DND-41 (cell line): ENCODE measurements around the gene OSBPL8.
A peak's percentile ranks its signal among the peaks of the same experiment; 100 is the strongest.
"Not testable (repeated sequence)": the region's sequence is repeated elsewhere in the genome, so short reads cannot be mapped to it uniquely, and the experiment has no call there.

Experiments used
- ATAC-seq: fragments of 200-7000 bp; cut with Tn5 transposase; 3 replicates; pipeline ENCODE4 v1.9.1; 2021; ENCODE audit warnings: low read depth; ENCODE audit not compliant: insufficient read depth
- DNase-seq: peaks from one replicate; pipeline ENCODE4 v3.0.0-alpha.2; 2020
- H2AFZ ChIP-seq: 2 replicates; pipeline ENCODE4 v1.6.0; 2012; ENCODE audit warnings: low read depth, low read length
- H3K27ac ChIP-seq: 2 replicates; pipeline ENCODE4 v1.5.1; 2012; ENCODE audit warnings: low read length, inconsistent platforms
- H3K27me3 ChIP-seq: fragments of 200-600 bp; sonication (generic); 2 replicates; pipeline ENCODE4 v1.6.0; 2012; ENCODE audit warnings: low read length, mild to moderate bottlenecking, inconsistent platforms; ENCODE audit not compliant: insufficient read depth, poor library complexity
- H3K36me3 ChIP-seq: 2 replicates; pipeline ENCODE4 v1.5.1; 2012; ENCODE audit warnings: low read length, inconsistent platforms; ENCODE audit not compliant: insufficient read depth
- H3K4me1 ChIP-seq: 2 replicates; pipeline ENCODE4 v1.5.1; 2012; ENCODE audit warnings: mild to moderate bottlenecking, low read length; ENCODE audit not compliant: insufficient read depth
- H3K4me2 ChIP-seq: 2 replicates; pipeline ENCODE4 v1.6.0; 2012; ENCODE audit warnings: mild to moderate bottlenecking, moderate library complexity, low read length, inconsistent platforms; ENCODE audit not compliant: insufficient read depth
- H3K4me3 ChIP-seq, 2 experiments: fragments of 200-600 bp in 1 of 2; shearing (Covaris generic) in 1 of 2; 2 replicates each; pipeline ENCODE4 v1.5.1; 2012 to 2016; ENCODE audit warnings: inconsistent platforms in 2 of 2, low read length in 2 of 2, mild to moderate bottlenecking in 2 of 2, low read depth in 1 of 2, moderate library complexity in 1 of 2
- H3K79me2 ChIP-seq: 2 replicates; pipeline ENCODE4 v1.6.0; 2012; ENCODE audit warnings: low read length, inconsistent platforms; ENCODE audit not compliant: insufficient read depth
- H3K9ac ChIP-seq: 2 replicates; pipeline ENCODE4 v1.6.0; 2012; ENCODE audit warnings: low read depth, mild to moderate bottlenecking, inconsistent platforms, low read length, moderate library complexity
- H3K9me3 ChIP-seq: 2 replicates; pipeline ENCODE4 v1.5.1; 2012; ENCODE audit warnings: low read length, moderate library complexity, mild to moderate bottlenecking, inconsistent platforms; ENCODE audit not compliant: insufficient read depth, severe bottlenecking
- H4K20me1 ChIP-seq: 2 replicates; pipeline ENCODE4 v1.6.0; 2012; ENCODE audit warnings: low read length; ENCODE audit not compliant: insufficient read depth
- CTCF ChIP-seq: IDR thresholded peaks from 2 replicates; pipeline ENCODE4 v1.5.1; 2012; ENCODE audit warnings: borderline replicate concordance, low read length, moderate library complexity, mild to moderate bottlenecking; ENCODE audit not compliant: poor library complexity, severe bottlenecking; ENCODE audit errors: extremely low read depth
- EZH2 ChIP-seq: IDR thresholded peaks from 3 replicates; pipeline ENCODE4 v1.6.1; 2012; ENCODE audit warnings: borderline replicate concordance, low read depth, mild to moderate bottlenecking, moderate library complexity, low read length, inconsistent platforms; ENCODE audit not compliant: severe bottlenecking

Gene OSBPL8

GRCh38 chr12:76319595-76320319, 239.8 kb downstream of the OSBPL8 start:
- not testable (repeated sequence) for H3K27ac ChIP-seq, H3K27me3 ChIP-seq, H3K4me1 ChIP-seq, ATAC-seq, H3K9me3 ChIP-seq, H3K4me2 ChIP-seq, H3K9ac ChIP-seq, H3K36me3 ChIP-seq, H3K79me2 ChIP-seq, DNase-seq, H2AFZ ChIP-seq, H3K4me3 ChIP-seq, H4K20me1 ChIP-seq

GRCh38 chr12:76318773-76319594, 240.6 kb downstream of the OSBPL8 start:
- Histone ChIP-seq H2AFZ (no peak overlapping the region), H3K27ac (no peak overlapping the region), H4K20me1 (no peaks in the 10 kb centered on the region), H3K36me3 (no peaks in the 10 kb centered on the region), H3K9ac (no peak overlapping the region), H3K9me3 (no peaks in the 10 kb centered on the region), H3K27me3 (no peaks in the 10 kb centered on the region), H3K4me3 (no peak overlapping the region), H3K4me2 (no peak overlapping the region), H3K4me1 (no peaks in the 10 kb centered on the region), H3K79me2 (no peaks in the 10 kb centered on the region)
- DNase-seq: no peak
- no peak for ATAC-seq
- TF ChIP-seq CTCF (no peak), EZH2 (no peak)

GRCh38 chr12:76317976-76318375, 241.6 kb downstream of the OSBPL8 start:
- ATAC-seq: peak; percentile 24; the same call in 1 of the 3 replicates
- no peaks in the 10 kb centered on the region for H3K79me2 ChIP-seq
- H3K9ac ChIP-seq: no peak overlapping the region
- H3K27ac ChIP-seq: no peak overlapping the region
- H4K20me1 ChIP-seq: no peaks in the 10 kb centered on the region
- H3K36me3 ChIP-seq: no peaks in the 10 kb centered on the region
- H3K4me2 ChIP-seq: no peak overlapping the region
- H3K4me3 ChIP-seq: no peak overlapping the region
- no peaks in the 10 kb centered on the region for H3K27me3 ChIP-seq
- no peak overlapping the region for H2AFZ ChIP-seq
- no peak for TF ChIP-seq CTCF
- TF ChIP-seq EZH2: no peak
- DNase-seq: no peak
- H3K4me1 ChIP-seq: no peaks in the 10 kb centered on the region
- H3K9me3 ChIP-seq: no peaks in the 10 kb centered on the region

- Histone ChIP-seq H3K9ac (no peak overlapping the region), H3K4me3 (no peak overlapping the region), H3K27ac (no peak overlapping the region), H3K27me3 (no peaks in the 10 kb centered on the region), H4K20me1 (no peaks in the 10 kb centered on the region), H3K79me2 (no peaks in the 10 kb centered on the region), H3K4me1 (no peaks in the 10 kb centered on the region), H3K4me2 (no peak overlapping the region), H2AFZ (no peak overlapping the region), H3K36me3 (no peaks in the 10 kb centered on the region), H3K9me3 (no peaks in the 10 kb centered on the region)
- TF ChIP-seq CTCF (no peak), EZH2 (no peak)
- DNase-seq: no peak
- no peak for ATAC-seq
Measured at GRCh38 chr12:76316468-76316867, 243.1 kb downstream of the OSBPL8 start.
